ENCODE measurements around the gene IQUB. TPM values are rescaled to one million over a fixed set of nuclear protein-coding genes. Genes with fewer than 3 reads are reported as not detected.

The IQUB gene
- total RNA-seq, 1 donor from 2014 or later = 0.56 TPM

GRCh38 chr7:123505221-123505620 is 29.2 kb downstream of the IQUB start:
- H3K36me3 Mint-ChIP-seq (ENCODE audit: low read depth) = peaks cover 19% of the 10 kb centered on the region
- no peak for DNase-seq (ENCODE audit: low read depth, low spot score)
- H3K27me3 Mint-ChIP-seq (ENCODE audit: low read depth) = no peaks in the 10 kb centered on the region
- H3K27ac Mint-ChIP-seq (ENCODE audit: unreplicated experiment) = no peak overlapping the region
- no peak for TF ChIP-seq CTCF (conservative IDR thresholded peaks at IDR 0.05)
- no peak overlapping the region for H3K4me3 Mint-ChIP-seq
- H3K4me1 Mint-ChIP-seq = peaks cover 15% of the 10 kb centered on the region
- peaks cover 19% of the 10 kb centered on the region for H3K9me3 Mint-ChIP-seq

- H3K9me3 Mint-ChIP-seq = peaks cover 19% of the 10 kb centered on the region
- no peaks in the 10 kb centered on the region for H3K27me3 Mint-ChIP-seq (ENCODE audit: low read depth)
- H3K36me3 Mint-ChIP-seq (ENCODE audit: low read depth) = peaks cover 19% of the 10 kb centered on the region
- H3K4me3 Mint-ChIP-seq = no peak overlapping the region
- H3K27ac Mint-ChIP-seq (ENCODE audit: unreplicated experiment) = peak overlapping the region; percentile 85
- DNase-seq (ENCODE audit: low read depth, low spot score) = no peak
- TF ChIP-seq CTCF (conservative IDR thresholded peaks at IDR 0.05) = no peak
- peaks cover 21% of the 10 kb centered on the region for H3K4me1 Mint-ChIP-seq
These were observed 32.2 kb downstream of the IQUB start for GRCh38 chr7:123502201-123502600.

GRCh38 chr7:123500878-123501489 is 33.4 kb downstream of the IQUB start:
- Mint-ChIP-seq H3K36me3 (ENCODE audit: low read depth) (peaks cover 15% of the 10 kb centered on the region), H3K27ac (ENCODE audit: unreplicated experiment) (no peak overlapping the region), H3K9me3 (peaks cover 11% of the 10 kb centered on the region), H3K4me1 (peaks cover 21% of the 10 kb centered on the region), H3K4me3 (no peak overlapping the region), H3K27me3 (ENCODE audit: low read depth) (no peaks in the 10 kb centered on the region)
- no peak for TF ChIP-seq CTCF (conservative IDR thresholded peaks at IDR 0.05)
- DNase-seq (ENCODE audit: low read depth, low spot score) = no peak

- no peak for DNase-seq (ENCODE audit: low read depth, low spot score)
- no peak for TF ChIP-seq CTCF (conservative IDR thresholded peaks at IDR 0.05)
- peaks cover 2% of the 10 kb centered on the region for H3K9me3 Mint-ChIP-seq
- H3K27ac Mint-ChIP-seq (ENCODE audit: unreplicated experiment) = peak overlapping the region; percentile 36
- H3K36me3 Mint-ChIP-seq (ENCODE audit: low read depth) = peaks cover 6% of the 10 kb centered on the region
- H3K4me1 Mint-ChIP-seq = peaks cover 21% of the 10 kb centered on the region
- H3K4me3 Mint-ChIP-seq = no peak overlapping the region
- H3K27me3 Mint-ChIP-seq (ENCODE audit: low read depth) = no peaks in the 10 kb centered on the region
These were observed 35.0 kb downstream of the IQUB start for GRCh38 chr7:123499211-123499970.

- no peak overlapping the region for H3K4me3 Mint-ChIP-seq
- no peaks in the 10 kb centered on the region for H3K27me3 Mint-ChIP-seq (ENCODE audit: low read depth)
- no peak overlapping the region for H3K27ac Mint-ChIP-seq (ENCODE audit: unreplicated experiment)
- TF ChIP-seq CTCF (conservative IDR thresholded peaks at IDR 0.05) = no peak
- H3K36me3 Mint-ChIP-seq (ENCODE audit: low read depth) = peaks cover 2% of the 10 kb centered on the region
- no peak for DNase-seq (ENCODE audit: low read depth, low spot score)
- H3K4me1 Mint-ChIP-seq = peaks cover 21% of the 10 kb centered on the region
- H3K9me3 Mint-ChIP-seq = no peaks in the 10 kb centered on the region
These were observed 35.8 kb downstream of the IQUB start for GRCh38 chr7:123498601-123499000.
